ENCODE measurements around the gene MRPL27.

The MRPL27 gene

DNA sequence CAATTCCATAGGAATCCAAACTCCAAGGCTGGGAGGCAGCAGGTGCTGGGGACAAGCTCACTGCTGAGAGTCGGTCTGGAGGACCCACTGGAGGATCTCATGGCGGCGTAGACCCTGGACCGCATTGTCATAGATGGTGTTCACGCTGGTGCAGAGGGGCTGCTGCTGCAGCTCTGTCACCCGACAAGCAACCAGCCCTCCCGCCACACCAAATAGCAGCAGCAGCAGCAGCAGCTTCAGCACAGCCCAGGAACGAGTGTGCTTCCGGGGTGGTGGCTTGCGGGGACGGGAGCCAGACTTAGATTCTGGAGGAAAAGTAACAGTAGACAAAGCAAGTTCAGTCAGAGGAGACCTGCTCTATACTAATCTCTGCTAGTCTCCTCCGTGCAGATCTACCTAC lies 9.9 kb upstream of the MRPL27 start:
- no peak for DNase-seq

DNA sequence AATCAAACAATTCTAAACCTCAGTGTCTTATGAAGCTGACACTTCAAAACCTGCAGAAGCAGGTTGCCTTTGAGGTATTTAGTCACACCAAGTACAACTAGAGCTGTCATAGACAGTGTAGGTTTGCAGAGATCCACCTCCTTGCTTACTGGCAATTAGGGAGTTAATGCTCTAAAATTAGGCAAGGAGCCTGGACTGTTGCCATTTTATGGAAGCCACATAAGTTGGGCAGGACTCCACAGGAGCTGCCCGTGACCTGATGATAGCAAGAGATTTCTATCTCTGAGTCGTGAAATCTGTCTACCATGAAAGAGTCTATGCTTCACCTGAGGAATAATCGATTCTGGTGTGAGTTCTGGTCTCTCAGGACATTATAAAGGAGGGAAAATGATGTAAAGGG lies 8.9 kb upstream of the MRPL27 start:
- no peak for DNase-seq

DNA sequence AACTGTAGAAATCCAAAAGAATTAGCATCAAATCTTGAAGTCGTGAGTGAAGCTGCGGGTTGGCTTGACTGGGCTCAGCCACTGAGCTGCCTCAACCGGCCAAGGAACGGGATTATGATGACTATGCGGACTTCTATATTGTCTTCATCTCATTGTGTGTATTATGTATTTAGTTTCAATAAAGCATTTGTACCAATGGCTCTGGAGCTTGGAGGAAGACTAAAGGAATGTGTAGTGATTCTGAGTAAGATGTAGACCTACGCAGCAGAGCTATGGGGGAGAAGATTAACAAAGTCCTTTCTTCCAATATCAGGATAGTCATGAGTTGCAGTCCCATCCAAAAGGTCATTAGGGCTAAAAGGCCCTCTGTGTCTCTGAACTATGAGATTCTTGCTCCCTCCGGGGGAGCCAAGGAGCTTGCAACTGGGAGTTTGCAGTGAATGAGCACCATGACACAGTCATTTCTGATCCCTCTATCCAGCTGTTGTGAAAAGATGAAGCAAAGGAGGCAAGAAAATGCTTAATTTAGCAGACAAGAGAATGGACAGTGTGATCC lies 8.4 kb upstream of the MRPL27 start:
- DNase-seq: no peak

DNA sequence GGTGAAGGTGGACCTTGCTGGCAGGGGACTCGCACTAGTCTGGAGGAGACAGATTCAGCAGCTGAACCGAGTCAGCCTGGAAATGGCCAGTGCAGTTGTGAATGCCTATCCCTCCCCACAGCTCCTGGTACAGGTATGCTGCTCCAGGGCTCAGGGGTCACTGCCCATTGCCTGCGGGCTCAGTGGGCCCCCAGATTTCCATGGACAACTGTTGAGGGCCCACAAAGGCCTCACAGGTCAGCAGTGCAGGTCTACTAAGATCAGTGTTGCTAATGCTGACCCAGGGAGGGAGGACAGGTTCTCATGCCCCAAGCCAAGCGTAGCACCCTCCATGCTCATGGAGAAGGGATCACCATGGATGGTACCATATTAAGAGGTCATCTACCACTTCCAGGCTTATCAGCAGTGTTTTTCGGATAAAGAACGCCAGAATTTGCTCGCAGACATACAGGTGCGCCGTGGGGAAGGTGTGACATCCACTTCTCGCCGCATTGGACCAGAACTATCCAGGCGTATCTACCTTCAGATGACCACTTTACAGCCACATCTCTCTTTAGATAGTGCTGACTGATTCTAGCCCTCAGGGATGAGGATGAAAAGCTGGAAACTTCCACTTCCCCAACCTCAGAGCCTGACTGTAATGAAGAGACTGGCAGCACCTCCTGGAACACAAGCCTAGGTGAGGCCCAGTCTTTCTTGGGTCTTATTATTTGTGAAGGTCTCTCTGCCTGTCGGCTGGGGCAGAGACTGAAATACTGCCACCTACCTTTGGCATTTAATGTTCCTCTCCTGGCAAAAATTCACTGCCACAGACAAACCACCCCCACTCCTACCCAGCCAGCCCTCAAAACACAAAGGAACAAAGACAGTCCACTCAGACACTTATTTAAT lies 7.6 kb upstream of the MRPL27 start:
- DNase-seq: no peak

DNA sequence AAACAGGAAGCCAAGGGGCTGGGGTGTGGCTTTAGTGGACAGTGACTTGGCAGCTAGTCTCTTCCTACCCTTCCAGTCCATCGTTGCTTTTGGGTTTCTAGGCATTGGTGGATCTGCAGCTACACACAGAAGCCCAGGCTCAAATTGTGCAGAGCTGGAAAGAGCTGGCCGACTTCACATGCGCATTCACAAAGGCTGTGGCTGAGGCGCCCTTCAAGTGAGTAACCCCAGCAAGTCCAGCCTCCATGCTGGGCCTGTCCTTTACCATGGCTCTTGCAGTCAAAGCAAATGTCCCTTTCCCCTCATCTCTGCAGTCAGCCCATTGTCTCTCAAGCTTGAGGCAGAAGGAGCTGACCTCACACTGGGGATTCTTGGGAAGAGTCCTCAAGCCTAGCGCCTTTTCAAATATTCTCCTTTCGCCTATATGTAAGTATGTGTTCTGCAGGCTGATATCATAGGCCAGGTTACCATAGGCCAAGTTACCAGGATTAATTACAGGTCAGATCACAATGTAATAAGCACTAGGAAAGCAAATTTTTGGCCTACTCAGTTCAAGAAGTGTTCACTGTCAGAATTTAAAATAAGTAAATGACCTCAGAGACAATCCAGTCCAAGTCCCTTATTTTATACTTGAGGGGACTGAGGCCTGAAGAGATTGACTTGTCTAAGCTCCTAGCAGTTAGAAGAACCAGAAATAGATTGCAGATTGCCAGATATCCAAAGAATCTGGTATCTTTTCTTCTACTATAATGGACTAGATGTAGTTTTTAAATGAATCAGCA lies 6.6 kb upstream of the MRPL27 start:
- no peak for DNase-seq

DNA sequence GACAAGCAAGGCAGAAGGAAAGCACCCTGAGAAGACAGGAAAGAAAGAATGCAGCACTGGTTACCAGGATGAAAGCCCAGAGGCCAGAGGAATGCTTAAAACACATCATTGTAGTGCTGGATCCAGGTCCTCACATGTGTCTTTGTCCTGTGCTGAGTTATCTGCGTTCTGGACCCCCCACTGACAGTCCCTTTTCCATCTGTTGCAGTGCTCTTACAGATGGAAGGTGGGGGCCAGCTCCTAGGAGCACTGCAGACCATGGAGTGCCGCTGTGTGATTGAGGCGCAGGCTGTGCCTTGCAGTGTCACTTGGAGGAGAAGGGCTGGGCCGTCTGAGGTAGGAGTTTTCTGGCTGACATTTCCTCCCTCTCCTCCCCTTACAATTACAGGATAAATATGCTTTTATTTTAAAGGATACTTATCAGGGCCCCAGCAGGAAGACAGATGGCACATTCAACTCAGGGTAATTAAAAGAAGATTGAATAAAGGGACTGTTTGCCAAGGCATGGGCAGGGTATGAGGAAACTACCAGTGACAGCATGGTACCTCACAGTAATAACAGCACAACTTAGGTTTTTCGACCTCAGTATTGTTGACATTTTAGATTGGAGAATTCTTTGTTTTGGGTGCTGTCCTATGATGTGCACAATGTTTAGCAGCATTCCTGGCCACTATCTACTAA lies 3.0 kb upstream of the MRPL27 start:
- DNase-seq: no peak

DNA sequence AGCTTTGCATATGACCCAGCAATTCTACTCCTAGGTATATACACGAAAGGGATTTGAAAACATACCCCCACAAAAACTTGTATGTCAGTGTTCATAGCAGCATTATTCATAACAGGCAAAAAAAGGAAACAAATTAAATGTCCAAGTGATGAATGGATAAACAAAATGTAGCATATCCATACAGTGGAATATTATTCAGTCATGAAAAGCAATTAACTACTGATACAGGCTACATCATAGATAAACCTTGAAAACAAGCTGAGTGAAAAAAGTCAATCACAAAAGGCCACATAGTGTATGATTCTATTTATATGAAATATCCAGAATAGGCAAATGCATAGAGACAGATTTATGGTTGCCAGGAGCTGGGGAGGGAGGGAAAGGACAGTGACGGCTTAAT lies 721 bp upstream of the MRPL27 start:
- no peak for DNase-seq

DNA sequence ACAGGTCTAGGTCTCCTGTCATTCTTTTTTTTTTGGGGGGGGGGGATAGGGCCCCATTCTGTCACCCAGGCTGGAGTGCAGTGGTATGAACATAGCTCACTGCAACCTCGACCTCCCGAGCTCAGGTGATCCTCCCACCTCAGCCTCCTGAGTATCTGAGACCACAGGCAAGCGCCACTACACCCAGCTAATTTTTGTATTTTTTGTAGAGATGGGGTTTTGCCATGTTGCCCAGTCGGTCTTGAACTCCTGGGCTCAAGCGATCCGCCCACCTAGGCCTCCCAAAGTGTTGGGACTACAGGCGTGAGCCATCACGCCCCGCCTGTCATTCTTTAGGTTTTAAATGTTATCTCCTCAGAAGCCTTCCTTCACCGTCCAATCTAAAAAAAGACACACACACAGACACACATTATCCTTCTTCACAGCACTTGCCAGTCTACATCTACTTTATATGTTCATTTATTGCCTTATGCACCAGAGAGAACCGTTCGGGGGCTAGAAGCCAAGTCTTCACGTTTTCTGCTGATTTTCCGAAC lies 694 bp downstream of the MRPL27 start:
- DNase-seq: no peak

DNA sequence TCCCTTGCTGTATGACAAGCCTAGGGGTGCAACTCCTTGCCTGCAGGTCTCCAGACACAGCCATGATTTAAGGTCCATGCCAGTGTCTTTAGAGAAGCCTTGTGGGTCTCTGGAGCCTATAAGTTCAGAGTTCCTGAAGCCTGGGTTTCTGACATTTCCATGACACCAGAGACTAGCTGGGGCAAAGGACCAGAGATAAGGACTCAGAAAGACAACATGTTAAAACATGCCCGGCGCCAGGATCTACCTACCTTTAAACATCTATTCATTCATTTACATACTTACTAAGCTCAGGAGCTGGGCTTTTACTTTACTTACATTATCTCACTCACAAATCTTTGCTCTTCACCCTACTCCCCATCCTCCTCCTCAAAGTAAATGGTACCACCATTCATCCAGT lies 1.5 kb downstream of the MRPL27 start:
- no peak for DNase-seq

DNA sequence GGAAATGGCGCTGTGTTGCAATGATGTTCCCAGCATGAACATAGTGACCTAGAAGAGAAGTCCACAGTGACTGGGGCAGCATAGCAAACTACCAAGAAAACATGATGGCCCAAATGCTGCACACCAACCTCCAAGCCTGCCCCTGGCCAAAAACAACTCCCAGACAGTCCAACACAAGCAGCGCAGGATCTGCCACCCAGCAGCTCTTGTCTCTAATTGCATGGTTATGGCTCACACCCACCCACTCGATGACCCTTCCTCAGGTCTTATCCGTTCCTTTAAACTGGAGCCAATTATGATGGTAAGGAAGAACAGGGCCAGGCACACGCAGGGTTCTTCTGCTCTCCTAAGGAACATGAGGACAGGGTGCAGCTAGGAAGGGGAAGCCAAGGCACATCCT lies 2.9 kb downstream of the MRPL27 start:
- DNase-seq: no peak

DNA sequence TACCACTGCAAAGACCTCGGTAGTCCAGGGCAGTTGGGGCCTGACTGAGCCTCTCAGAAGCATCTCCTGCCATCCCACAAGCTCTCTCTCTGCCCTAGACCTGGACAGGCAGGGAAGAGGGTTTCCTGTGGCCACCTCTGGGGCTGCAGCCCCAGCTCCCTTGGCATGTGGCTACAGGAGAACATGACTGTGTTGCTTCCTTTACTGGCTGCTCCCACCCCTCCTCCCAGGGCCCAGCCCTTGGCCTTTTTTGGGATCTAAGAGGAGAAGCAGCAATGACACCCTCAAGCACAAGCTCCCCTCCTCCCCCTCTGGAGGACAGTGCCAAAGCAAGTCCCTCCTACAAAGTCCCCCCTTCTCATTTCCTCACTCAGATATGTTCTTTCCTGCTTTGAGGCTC lies 5.6 kb downstream of the MRPL27 start:
- DNase-seq: no peak

DNA sequence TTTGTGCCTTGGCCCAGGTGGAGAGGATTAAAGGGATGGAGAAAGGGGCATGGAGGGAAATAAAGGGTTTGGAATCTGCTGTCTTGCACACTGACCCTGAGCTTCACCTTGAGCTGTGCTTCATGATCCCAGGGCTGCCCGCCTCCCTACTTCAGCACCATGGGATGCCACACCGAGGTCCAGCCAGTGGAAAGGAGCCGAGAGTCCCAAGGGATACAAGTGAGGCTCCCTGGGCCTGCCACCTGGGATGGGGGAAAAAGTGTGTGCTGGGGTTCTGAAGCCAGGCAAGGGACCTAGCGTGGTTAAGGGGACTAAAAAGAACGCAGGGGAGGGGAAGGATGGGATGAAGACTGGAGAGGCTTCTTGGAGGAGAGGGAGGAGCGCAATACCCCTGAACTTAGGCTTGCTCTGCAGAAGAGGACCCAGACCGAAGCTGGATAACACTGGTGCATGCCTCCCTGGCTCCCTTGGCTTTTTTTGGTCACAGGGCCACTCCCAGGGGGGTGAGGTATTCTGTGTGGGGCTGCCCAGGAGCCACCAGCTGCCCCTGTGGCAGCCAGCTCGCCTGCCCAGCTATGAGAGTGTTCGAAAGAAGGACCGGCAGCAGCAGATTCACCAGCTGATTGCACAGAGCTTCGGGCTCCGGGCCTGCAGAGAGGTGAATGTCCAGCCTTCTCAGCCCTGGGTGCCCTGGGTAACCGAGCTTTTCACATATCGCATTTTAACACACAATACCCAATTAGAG lies 7.2 kb downstream of the MRPL27 start:
- no peak for DNase-seq

DNA sequence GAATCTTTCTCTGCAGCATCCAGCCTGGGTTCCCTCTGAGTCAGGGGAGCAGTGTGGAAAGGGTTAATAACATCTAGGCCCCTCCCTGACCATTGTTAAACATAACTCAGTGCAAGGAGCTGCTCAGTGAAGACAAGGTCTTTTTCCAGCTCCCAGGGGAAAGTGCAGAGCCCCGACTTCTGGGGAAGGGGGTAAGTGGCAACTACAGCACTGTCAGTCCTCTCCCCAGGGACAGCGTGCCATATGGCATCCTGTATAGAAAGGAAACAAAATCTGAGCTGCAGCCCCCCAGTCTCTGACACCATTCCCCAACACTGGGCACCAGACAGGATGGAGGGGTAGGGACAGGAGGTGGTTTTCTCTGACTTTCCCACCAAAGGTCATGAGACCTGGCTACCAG lies 7.8 kb downstream of the MRPL27 start:
- DNase-seq: no peak

DNA sequence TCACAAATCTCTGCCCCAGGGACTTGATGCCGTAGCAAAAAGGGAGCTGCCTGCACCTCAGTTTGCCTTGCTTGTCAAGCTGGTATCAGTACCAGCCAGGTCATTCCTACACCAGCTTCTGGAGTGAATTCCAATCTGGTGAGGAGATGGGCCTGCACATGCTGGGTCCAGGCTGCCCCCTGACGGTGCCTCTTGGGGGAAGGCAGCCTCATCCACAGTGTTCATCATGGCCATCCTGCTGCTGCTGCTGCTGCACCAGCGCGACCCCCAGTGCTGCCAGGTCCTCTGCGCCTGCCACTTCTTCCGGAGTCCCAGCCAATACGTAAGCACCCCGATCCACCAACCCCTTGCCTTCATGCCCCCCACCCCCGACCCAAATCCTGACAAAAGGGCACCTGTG lies 8.3 kb downstream of the MRPL27 start:
- DNase-seq: no peak

DNA sequence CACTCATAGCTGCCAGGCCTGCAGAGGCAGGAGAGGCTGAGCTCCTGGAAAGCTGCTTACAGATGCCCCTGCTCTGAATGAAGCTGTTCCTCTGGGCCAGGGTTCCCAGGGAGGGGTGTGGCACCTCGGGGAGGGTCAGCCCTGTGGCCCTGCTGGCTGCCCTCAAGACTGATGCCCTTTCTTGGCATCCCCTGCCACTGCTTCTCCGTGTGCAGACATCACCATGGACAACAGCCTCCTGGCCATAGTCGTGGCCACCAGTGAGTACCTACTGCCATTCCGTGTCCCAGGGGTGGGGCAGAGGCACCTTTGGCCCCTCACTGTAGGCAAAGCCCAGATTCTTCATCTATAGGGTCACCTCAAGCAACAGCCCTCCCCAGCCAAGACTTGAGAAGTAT lies 8.9 kb downstream of the MRPL27 start:
- no peak for DNase-seq

DNA sequence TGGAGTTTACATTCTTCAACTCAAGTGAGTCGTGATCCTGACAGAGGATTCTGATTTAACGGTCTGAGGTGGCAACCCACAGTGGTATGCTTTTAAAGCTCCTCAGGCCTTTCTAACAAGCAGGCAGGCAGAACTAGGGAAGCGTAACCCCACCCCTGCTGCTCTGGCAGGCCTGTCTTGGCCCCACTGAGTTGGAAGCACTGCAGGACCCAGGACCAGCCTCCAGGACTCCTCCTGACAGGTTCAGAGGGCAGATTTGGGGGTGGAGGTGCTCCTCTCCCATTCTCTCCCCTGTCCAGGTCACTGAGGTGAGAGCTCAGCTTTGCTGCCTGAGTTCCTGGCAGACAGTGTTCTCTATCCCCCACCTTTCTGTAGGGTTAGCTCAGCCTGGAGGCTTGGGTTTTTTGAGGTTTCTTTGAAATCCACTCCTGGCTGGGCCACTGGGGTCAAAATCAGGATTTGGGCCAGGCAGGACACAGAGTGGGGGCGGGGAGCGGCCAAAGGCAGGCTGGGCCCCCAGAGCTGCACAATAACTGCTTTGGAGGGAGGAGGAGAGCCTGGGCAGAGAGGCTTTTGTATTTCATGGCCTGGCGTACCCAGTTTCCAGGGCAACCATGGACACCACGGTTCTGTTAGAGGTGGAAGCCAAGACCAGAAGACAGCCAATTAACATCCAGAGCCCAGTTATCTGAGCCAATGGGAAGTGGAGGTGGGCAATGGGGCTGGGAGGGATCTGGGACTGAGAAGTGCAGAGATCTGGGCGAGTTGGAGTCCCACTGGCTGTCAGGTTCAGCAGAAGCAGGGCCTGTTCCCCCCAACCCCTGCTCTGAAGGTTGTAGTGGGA lies 9.5 kb downstream of the MRPL27 start:
- DNase-seq: no peak

DNA sequence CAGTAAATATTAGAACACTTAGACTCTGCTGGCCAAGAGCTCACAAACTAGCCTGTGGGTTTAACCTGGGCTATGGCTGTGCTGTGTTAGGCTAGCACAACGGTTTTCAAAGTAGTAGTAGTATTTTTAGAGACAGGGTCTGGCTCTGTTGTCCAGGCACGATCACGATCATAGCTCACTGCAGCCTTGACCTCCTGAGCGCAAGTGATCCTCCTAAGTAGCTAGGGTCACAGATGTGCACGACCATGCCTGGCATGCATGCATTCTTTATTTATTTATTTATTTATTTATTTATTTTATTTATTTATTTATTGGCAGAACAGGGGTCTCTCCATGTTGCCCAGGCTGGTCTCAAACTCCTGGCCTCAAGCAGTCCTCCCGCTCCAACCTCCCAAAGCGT lies 10.3 kb downstream of the MRPL27 start:
- no peak for DNase-seq

DNA sequence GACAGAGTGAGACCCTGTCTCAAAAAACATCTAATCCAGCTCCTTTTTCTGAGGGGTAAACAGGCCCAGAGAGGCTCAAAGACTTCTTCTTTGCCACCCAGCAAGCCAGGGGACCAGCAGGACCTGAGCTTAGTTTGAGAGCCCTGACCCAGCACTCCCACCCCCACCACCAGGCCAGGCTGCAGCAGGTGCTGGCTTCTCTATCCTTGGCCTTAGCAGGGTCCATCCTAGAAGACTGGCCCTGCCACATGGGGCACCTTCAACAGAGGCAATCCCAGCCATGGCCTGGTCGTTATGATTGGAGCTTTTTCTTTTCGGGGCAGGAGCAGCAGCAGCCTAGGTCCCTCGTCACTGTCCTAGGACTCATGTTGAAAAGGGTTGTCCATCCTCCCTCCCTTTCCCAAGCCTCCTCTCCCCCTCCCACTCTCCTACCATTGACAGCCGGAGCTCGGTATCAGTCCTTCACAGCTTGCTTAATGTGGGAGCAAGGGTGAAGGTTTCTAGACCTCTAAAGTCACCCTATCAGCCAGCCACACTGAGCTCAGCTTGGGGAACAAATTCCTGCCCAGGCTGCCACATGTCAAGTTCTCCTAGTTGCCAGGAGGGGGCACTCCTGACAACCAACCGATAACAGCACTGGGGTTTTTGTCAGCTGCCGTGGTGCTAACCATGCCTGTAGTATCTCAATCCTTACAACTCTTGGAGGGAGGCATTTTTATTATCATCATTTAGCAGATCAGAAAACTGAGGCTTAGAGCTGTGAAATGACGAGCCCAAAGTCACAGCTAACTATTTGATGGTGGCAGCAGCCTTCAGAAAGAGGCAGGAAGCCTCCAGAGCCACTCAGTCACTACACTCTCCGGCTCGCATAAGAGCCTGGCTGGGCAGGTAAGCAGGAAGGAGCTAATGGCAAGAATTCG lies 11.2 kb downstream of the MRPL27 start:
- DNase-seq: peak; percentile 47

DNA sequence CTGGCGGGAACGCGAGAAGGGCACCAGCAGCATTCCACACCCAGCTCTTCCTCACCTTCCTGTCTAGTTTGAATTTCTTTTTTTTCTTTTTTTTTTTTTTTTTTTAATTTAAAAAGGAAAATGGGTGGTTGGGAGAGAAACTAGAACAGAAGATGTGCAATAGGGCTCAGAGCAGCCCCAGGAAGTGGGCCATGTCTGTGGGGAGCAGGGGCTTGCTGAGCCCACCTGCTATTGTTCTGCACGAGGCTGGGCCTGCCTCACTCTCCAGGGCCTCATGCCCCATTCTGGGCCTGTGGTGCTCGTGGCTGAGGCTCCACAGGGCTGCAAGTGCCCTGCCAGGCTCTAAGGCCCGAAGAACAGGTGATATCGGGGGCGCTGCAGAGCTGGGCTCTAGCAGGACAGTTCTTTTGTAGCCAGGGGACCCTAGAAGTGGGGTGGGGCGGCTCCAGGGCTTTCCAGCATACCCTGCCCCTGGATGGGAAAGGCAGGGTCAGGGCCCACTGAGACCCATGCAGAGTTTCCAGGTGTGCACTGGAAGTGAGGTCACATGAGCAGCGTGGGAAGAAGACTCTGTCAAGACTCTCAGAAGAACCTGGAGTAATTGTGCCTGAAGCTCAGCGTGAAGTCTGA lies 12.4 kb downstream of the MRPL27 start:
- no peak for DNase-seq

DNA sequence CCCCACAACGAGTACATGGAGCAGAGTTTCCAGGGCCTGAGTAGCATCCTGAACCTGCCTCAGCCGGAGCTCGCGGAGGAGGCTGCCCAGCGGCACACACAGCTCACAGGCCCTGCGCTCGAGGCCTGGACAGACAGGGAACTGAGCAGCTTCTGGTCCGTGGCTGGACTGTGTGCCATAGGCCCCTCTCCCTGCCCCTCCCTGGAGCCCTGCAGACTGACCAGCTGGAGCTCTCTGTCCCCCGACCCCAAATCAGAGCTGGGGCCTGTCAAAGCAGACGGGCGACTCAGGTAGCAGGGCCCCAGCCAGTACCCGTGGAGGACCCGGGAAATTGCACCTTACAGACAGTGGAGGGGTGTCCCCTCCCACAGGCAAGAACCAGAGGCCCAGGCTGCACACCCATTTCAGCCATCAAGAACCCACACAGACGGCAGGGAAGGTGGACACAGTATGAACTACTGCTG lies 13.0 kb downstream of the MRPL27 start:
- DNase-seq: no peak

Data from stimulated activated naive CD4-positive, alpha-beta T cell treated with Interleukin-2 at 50 U/mL for 16 hours (primary cell).